Measurements from ENCODE around the gene FOCAD.

Gene FOCAD

GRCh38 chr9:21015995-21016394 is 331.9 kb downstream of the FOCAD start:
- ATAC-seq, result no peak
- TF ChIP-seq ZC3H10 (CRISPR knock-in tag; IDR thresholded peaks at IDR 0.05) (no peak), TCF4 (CRISPR knock-in tag; IDR thresholded peaks at IDR 0.05; ENCODE audit: borderline replicate concordance) (no peak), OSR1 (CRISPR knock-in tag; IDR thresholded peaks at IDR 0.05) (no peak), PPARA (CRISPR knock-in tag; IDR thresholded peaks at IDR 0.05; ENCODE audit: borderline replicate concordance) (no peak), TSHZ2 (CRISPR knock-in tag; IDR thresholded peaks at IDR 0.05) (no peak), RARB (CRISPR knock-in tag; IDR thresholded peaks at IDR 0.05) (no peak), ZNF565 (CRISPR knock-in tag; conservative IDR thresholded peaks at IDR 0.05; ENCODE audit: low read depth) (no peak), TOX (CRISPR knock-in tag; IDR thresholded peaks at IDR 0.05; ENCODE audit: borderline replicate concordance) (no peak), ISL1 (CRISPR knock-in tag; IDR thresholded peaks at IDR 0.05) (no peak), ZNF70 (CRISPR knock-in tag; IDR thresholded peaks at IDR 0.05) (no peak), PATZ1 (CRISPR knock-in tag; IDR thresholded peaks at IDR 0.05; ENCODE audit: borderline replicate concordance) (no peak), CSRNP3 (CRISPR knock-in tag; IDR thresholded peaks at IDR 0.05) (no peak), ZFP30 (CRISPR knock-in tag; IDR thresholded peaks at IDR 0.05) (no peak), ARNTL (CRISPR knock-in tag; IDR thresholded peaks at IDR 0.05; ENCODE audit: borderline replicate concordance, low read depth) (no peak), CSDC2 (CRISPR knock-in tag; IDR thresholded peaks at IDR 0.05) (no peak)

- ATAC-seq, result no peak
These were observed 332.8 kb downstream of the FOCAD start for GRCh38 chr9:21016701-21017491.

More at GRCh38 chr9:21016701-21017491, 332.8 kb downstream of the FOCAD start:
- TF ChIP-seq CSRNP3 (CRISPR knock-in tag; IDR thresholded peaks at IDR 0.05) (no peak), TSHZ2 (CRISPR knock-in tag; IDR thresholded peaks at IDR 0.05) (no peak), ZFP3 (CRISPR knock-in tag; IDR thresholded peaks at IDR 0.05) (no peak), TOX (CRISPR knock-in tag; IDR thresholded peaks at IDR 0.05; ENCODE audit: borderline replicate concordance) (no peak), CREB5 (CRISPR knock-in tag; IDR thresholded peaks at IDR 0.05; ENCODE audit: low read depth) (no peak), SNAI2 (CRISPR knock-in tag; IDR thresholded peaks at IDR 0.05) (no peak), POU6F1 (CRISPR knock-in tag; IDR thresholded peaks at IDR 0.05; ENCODE audit: borderline replicate concordance, low read depth) (no peak), TCF4 (CRISPR knock-in tag; IDR thresholded peaks at IDR 0.05; ENCODE audit: borderline replicate concordance) (no peak), ZNF8 (CRISPR knock-in tag; IDR thresholded peaks at IDR 0.05) (no peak), ESRRG (CRISPR knock-in tag; IDR thresholded peaks at IDR 0.05) (no peak), PATZ1 (CRISPR knock-in tag; IDR thresholded peaks at IDR 0.05; ENCODE audit: borderline replicate concordance) (no peak), ISL1 (CRISPR knock-in tag; IDR thresholded peaks at IDR 0.05) (no peak), ARNTL (CRISPR knock-in tag; IDR thresholded peaks at IDR 0.05; ENCODE audit: borderline replicate concordance, low read depth) (no peak)

Data from SK-N-SH treated with all-trans-retinoic acid at 6 μM for 48 hours (cell line).